ENCODE data around the gene SREK1. TPM values are rescaled to one million over a fixed set of nuclear protein-coding genes. Genes with fewer than 3 reads are reported as not detected.

The SREK1 gene
- total and polyA plus RNA-seq, 3 donors from 2014 or later = 28.4 to 139 (median 108) TPM

GRCh38 chr5:66138637-66139317 is 5.3 kb upstream of the SREK1 start:
- 64 to 100% methylated on average over 1 of the region's 1 CpG for WGBS, 2 donors
- intact Hi-C loops (cut with DNase I; ENCODE audit: low total_unique reads) = no loop called here
- Histone ChIP-seq H3K27me3 (no peaks in the 10 kb centered on the region), H3K27ac (no peak overlapping the region), H3K9me3 (no peaks in the 10 kb centered on the region), H3K4me3 (no peak overlapping the region), H3K4me1 (no peaks in the 10 kb centered on the region), H3K36me3 (ENCODE audit: low read depth, missing control alignments) (no peaks in the 10 kb centered on the region)
- no peak for DNase-seq
- TF ChIP-seq CTCF (IDR thresholded peaks at IDR 0.05) (no peak), POLR2A (IDR thresholded peaks at IDR 0.05) (no peak)

- TF ChIP-seq CTCF (IDR thresholded peaks at IDR 0.05) (no peak), POLR2A (IDR thresholded peaks at IDR 0.05) (no peak)
- intact Hi-C loops (cut with DNase I; ENCODE audit: low total_unique reads) = no loop called here
- Histone ChIP-seq H3K36me3 (ENCODE audit: low read depth, missing control alignments) (no peaks in the 10 kb centered on the region), H3K4me3 (no peak overlapping the region), H3K27ac (no peak overlapping the region), H3K4me1 (no peaks in the 10 kb centered on the region), H3K9me3 (no peaks in the 10 kb centered on the region), H3K27me3 (no peaks in the 10 kb centered on the region)
- no peak for DNase-seq
- WGBS, 2 donors = 73 to 90% methylated on average over 2 of the region's 2 CpGs
Measured at GRCh38 chr5:66139318-66139712, 4.8 kb upstream of the SREK1 start.

GRCh38 chr5:66142417-66142816 is 1.7 kb upstream of the SREK1 start:
- DNase-seq = no peak
- H3K27ac ChIP-seq = no peak overlapping the region
- H3K9me3 ChIP-seq = no peaks in the 10 kb centered on the region
- TF ChIP-seq CTCF (IDR thresholded peaks at IDR 0.05) (no peak), POLR2A (IDR thresholded peaks at IDR 0.05) (no peak)
- H3K4me1 ChIP-seq = peaks cover 11% of the 10 kb centered on the region
- no peaks in the 10 kb centered on the region for H3K36me3 ChIP-seq (ENCODE audit: low read depth, missing control alignments)
- WGBS, 2 donors = 58 to 64% methylated on average over 2 of the region's 2 CpGs
- intact Hi-C loops (cut with DNase I; ENCODE audit: low total_unique reads) = loop anchor here (10.0 kb wide), 1 partner anchor 218 kb away; the partner anchor contains the start of gene ERBIN
- no peaks in the 10 kb centered on the region for H3K27me3 ChIP-seq
- H3K4me3 ChIP-seq = no peak overlapping the region

- H3K36me3 ChIP-seq (ENCODE audit: low read depth, missing control alignments) = no peaks in the 10 kb centered on the region
- TF ChIP-seq POLR2A (IDR thresholded peaks at IDR 0.05) (no peak), CTCF (IDR thresholded peaks at IDR 0.05) (no peak)
- H3K27me3 ChIP-seq = no peaks in the 10 kb centered on the region
- H3K4me1 ChIP-seq = peaks cover 13% of the 10 kb centered on the region
- H3K4me3 ChIP-seq = peak overlapping the region; percentile 80 to 87
- no peak for DNase-seq
- peak overlapping the region; percentile 96 to 99 for H3K27ac ChIP-seq
- WGBS, 2 donors = 14 to 16% methylated on average over 15 to 16 of the region's 16 CpGs
- H3K9me3 ChIP-seq = no peaks in the 10 kb centered on the region
- intact Hi-C loops (cut with DNase I; ENCODE audit: low total_unique reads) = loop anchor here (10.0 kb wide), 1 partner anchor 219 kb away; the partner anchor contains the start of gene ERBIN
Measured at GRCh38 chr5:66143473-66144073, 527 bp upstream of the SREK1 start.

Data from testis (tissue), 3 donors.